ENCODE data around the gene YKT6. TPM values are rescaled to one million over a fixed set of nuclear protein-coding genes. Genes with fewer than 3 reads are reported as not detected.

Gene YKT6
- total RNA-seq, 1 donor from 2014 or later = 82.8 TPM

- intact Hi-C loops (cut with micrococcal nuclease) = no loop called here
These were observed 17.1 kb downstream of the YKT6 start for GRCh38 chr7:44217852-44218402.

- intact Hi-C loops (cut with micrococcal nuclease) = no loop called here
These were observed 17.8 kb downstream of the YKT6 start for GRCh38 chr7:44218418-44219201.

GRCh38 chr7:44219371-44220045 is 18.7 kb downstream of the YKT6 start:
- intact Hi-C loops (cut with micrococcal nuclease) = no loop called here

GRCh38 chr7:44220046-44220357 is 19.2 kb downstream of the YKT6 start:
- intact Hi-C loops (cut with micrococcal nuclease) = no loop called here

DNA sequence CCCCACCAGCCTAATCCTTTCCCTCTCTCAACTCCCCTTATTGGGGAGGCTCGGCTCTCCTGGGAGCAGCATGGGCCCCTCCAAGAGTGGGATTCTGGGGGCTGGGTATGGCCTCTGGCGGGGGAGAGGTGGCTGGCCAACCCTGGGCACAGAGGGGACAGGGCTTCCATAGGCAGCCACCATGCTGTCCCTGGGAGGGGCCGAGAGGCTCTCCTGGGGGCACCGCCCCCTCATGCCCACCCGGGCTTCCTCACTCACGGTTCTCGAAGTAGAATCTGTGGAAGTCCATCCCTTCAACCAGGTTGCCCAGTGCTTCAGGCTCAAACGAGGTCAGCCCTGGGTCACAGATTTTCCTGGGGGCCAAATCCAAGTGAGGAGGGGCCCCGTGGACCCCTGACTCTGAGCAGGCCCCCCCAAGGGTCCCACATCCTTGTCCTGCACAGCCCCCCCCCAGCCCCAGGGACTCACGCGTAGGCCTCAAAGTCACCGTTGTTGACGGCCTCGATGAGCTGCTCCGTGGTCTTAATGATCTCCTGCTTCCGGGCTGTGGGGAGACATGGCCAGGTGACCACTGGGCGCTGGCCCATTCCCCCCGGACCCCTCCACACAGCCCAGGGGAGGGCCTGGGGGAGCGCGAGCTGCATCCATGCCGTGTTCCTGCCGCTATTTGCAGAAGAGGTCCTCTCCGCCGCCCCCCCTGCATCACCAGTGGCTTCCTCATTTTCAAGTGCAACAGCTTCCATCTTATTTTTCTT is 19.8 kb downstream of the YKT6 start:
- intact Hi-C loops (cut with micrococcal nuclease) = no loop called here

- intact Hi-C loops (cut with micrococcal nuclease) = no loop called here
These were observed 20.5 kb downstream of the YKT6 start for GRCh38 chr7:44221231-44221791.

DNA sequence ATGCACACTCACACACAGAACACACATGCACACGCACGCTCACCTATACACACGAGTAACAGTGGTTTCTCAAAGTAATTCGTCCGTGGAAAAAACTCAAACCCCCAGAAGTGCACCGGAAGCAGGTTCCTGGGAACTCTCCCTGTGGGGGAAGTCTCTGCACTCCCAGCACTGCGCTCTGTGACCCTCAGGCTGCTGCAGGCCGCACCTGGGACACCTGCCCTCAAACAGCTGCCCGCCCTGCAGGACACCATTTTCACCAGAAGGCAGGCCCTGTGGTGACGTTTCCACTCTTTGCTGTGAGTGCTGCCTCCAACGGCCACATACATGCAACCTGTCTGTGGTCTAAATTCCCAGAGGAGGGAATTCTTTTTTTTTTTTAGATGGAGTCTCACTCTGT is 21.3 kb downstream of the YKT6 start:
- intact Hi-C loops (cut with micrococcal nuclease) = no loop called here

DNA sequence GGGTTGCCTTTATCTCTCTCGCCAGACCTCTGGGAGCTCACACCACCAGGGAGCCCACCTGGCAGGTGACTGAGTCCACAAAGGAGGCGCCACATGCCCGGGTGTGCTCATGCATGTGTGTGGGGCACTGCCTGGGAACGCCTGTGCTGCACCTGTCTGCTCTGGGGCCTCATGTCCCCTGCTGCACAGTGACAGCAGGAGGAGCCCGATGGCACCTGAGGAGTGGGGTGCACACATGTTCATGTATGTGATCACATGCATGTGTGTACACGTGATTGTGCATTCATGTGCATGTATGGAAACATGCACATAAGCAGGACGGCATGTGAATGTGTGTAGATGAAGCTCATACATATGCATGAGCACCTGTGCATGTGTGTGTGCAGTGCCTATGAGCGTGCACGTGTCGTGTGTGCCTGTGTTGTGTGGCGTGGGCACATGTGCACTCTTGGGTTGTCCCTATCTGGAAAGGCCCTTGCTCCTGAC is 22.0 kb downstream of the YKT6 start:
- intact Hi-C loops (cut with micrococcal nuclease) = no loop called here

DNA sequence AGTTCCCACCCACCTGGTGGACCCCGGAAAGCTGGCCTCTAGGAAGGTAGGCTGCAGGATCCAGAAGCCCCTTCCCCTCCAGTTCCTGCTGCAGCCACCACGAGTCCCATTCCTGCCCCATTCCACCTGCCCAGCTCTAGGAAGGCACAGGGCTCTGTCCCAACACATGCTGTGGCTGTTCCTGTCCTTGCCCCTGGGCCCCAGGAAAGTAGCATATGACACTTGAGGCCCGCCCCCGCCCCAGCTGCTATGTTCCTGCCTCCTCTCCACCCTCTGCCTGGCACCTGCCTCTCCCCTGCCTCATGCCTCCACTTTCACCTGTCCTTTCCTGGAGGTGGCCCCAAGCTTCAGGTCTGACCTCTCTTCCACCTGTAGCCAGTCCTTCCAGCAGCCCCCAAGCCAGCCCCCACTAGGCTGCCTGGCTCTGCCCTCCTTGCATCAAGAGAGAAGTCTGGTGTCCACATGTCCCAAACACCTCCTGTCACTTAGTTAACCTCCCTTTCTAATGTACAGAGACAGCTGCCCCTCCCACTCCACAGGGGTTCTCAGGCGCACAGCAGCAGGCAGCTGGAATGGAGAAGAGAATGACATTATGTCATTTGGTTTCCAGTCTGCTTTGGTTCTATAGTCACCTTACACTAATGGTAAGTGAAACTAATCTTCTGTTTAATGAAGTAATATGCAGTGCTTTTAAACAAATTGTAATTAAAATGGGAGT is 22.7 kb downstream of the YKT6 start:
- intact Hi-C loops (cut with micrococcal nuclease) = no loop called here

DNA sequence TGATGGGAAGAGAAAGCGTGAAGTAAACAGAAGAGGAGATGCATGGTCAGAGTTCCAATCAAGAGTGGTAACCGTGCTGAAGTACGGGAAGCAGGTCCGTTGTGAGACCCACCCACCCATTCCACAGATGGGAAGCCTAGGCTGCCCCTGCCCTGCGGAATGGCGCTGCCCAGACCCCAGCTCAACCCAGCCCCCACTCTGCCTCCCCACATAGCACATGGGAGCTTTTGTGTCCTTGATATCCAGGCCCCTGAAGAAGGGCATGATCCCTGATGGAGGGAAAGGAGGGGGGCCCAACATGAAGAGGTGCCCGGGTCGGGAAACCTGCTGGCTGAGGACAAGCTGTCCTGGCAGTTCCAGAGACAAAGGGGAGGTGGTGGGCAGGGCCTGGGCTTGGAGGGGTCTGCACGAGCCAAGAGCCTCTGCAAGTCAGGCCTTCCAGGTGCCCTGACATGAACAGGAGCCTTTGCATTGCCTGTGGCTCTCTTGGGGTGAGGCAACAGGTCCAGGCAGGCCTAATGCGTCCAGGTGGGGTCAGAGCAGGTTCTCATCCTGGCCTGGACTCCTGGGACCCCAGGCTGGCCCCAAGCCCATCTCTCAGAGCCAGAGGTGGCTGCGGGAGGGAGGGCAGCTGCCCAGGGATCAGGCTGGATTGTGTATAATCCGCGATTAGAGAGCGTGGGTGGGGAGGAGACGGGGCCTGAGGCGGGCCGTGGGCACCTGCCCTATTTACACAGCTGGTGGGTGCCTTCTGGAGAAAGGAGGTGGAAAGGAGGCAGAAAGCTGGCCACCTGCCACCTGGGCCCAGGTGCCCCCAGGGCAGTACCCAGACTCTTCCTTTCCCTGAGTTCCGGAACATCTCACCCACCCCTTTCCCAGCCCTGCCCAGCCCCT is 23.5 kb downstream of the YKT6 start:
- intact Hi-C loops (cut with micrococcal nuclease) = no loop called here

DNA sequence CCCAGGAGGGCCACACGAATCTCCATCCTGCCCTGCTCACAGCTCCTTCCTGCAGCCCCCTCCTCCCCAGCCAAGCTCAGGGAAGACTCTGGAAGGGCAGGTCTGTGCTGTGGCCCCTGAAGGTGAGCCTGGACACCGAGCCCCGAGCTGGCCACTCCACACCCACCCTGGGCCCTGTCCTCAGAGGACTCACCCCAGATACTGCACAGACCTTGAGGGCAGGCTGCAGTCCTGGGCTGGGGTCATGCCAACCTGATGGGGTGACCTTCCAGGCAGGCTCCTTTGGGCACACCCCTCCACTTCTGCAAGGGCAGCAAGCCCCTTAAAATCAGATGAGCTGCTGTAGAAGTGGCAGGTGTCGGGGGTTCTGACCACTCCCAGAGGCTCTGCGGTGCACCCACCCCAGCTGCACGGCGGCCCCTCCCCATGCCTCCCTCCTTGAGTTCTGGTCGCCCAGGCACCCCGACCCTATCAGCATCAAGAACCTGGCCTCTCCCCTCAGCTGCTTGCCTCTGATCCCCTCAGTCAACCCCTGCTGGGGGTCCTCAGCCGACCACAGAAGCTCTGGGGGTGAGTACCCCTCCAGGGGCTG is 24.3 kb downstream of the YKT6 start:
- intact Hi-C loops (cut with micrococcal nuclease) = no loop called here

GRCh38 chr7:44225566-44226395 is 25.0 kb downstream of the YKT6 start:
- intact Hi-C loops (cut with micrococcal nuclease) = no loop called here

DNA sequence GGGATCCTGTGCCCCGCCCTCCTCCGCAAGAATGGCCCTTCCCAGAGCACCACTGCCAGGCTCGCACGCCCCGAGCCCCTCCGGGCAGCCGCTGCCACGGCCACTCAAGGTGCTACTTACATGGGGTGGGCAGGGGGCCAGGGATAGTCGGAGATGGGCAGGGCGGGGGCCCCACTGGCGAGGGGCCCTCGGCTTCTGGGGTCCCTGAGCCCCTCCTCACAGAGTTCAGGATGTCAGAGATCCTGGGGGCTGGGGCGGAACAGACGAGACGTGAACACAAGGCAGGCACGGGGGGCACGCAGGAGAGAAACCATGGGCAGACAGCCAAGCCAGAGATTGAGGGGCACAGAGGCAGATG is 25.6 kb downstream of the YKT6 start:
- intact Hi-C loops (cut with micrococcal nuclease) = no loop called here

GRCh38 chr7:44227911-44228310 is 27.1 kb downstream of the YKT6 start:
- intact Hi-C loops (cut with micrococcal nuclease) = no loop called here

DNA sequence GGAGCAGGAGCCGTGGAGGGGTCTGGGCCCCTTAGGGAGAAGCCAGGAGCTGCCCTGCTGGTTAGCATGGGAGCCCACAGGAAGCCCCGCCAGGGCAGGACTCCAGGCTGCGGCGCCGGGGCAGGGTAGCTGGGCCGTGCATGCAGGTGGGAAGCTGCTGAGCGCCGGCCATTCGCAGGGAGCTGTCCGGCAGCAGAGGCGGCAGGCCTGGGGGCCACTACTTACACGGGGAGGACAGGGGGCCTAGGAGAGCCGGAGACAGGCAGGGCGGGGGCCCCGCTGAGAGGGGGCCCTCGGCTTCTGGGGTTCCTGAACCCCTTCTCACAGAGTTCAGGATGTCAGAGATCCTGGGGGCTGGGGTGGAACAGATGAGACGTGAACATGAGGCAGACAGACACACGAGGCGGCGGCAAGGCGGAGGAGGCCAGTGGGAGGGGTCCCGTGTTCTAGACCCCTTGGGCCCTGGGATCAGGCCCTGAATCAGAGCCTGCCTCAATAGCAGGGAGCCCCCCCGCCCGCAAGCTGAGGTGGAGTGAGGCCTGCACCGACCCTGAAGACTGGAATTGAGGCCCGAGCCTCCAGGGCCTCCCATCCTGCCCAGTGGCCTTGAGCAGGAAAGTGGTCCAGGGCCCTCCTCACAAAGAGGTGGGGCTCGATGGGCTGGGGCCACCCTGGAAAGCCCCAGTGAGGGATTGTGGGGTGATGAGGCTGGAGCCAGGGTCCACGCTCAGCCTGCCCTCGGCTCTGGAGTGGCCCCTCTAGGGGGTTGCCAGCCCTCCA is 28.0 kb downstream of the YKT6 start:
- intact Hi-C loops (cut with micrococcal nuclease) = no loop called here

DNA sequence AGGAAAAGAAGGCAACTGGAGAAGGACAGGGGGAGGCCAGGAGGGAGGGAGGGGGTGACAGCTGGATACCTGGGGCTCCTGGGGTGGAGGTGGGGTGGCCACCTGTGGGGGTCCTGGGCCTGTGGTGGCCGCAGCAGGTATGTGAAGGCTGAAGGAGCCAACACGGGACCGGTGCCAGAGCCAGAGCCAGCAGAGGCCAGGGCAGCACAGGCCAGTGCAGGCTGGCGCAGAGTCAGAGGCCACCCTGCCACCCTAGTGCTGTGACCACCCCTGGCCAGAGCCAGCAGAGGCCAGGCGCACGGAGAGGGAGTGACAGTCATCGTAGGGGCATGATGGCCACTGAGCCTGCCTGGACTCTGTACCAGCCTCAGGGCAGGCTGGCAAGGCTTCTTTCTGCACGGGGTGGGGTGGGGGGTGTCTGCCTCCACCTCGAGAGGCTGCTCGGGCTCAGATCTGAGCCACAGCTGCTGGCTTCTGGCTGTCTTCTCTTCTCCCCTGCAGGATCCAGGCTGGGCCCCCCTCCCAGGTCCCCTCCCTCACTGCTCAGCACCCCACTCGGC is 28.8 kb downstream of the YKT6 start:
- intact Hi-C loops (cut with micrococcal nuclease) = no loop called here

GRCh38 chr7:44230286-44230685 is 29.5 kb downstream of the YKT6 start:
- intact Hi-C loops (cut with micrococcal nuclease) = no loop called here

GRCh38 chr7:44231088-44231487 is 30.3 kb downstream of the YKT6 start:
- intact Hi-C loops (cut with micrococcal nuclease) = no loop called here

Measured in T-helper 1 cell treated with Interleukin-12 subunit alpha and Interleukin-12 subunit beta and Interleukin-4 antibody, amounts not matched to agents 30 ng/mL and 1 ng/mL, for 36 hours (primary cell).